GM18519 (cell line): ENCODE measurements around the gene SCN9A.
"Not testable (repeated sequence)": the region's sequence is repeated elsewhere in the genome, so short reads cannot be mapped to it uniquely, and the experiment has no call there.

Experiments
- ATAC-seq: cut with Tn5 transposase; IDR thresholded peaks from one replicate; pipeline ENCODE4 v1.9.1; 2021; ENCODE audit warnings: mild to moderate bottlenecking, moderate library complexity; ENCODE audit not compliant: unreplicated experiment, low FRiP score

SCN9A gene

GRCh38 chr2:166375736-166376487, at the start of gene SCN9A:
TSS of gene SCN9A (minus strand) at chr2:166375944. CDS start at chr2:166311756, 64,188 bp downstream.
- ATAC-seq: no peak

DNA sequence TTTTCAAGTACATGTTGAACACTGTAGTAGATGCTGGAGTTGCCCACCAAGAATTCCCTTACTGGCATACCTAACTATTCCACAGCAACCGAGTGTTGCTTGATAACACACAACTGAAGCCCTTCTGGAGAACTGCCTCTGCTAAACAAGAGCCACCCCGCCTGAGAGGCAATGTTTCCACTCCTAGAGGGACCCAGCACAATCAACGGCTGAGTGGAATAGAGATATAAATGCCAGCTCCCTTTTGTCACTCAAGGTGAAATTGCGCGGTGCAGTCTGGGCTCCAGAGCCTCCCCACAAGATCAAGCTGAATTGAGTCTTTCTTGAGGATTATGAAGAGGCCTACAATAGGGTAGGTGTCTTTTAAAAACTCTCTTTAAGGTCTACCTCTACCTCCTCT, 49.1 kb upstream of the SCN9A start:
- no peak for ATAC-seq

DNA sequence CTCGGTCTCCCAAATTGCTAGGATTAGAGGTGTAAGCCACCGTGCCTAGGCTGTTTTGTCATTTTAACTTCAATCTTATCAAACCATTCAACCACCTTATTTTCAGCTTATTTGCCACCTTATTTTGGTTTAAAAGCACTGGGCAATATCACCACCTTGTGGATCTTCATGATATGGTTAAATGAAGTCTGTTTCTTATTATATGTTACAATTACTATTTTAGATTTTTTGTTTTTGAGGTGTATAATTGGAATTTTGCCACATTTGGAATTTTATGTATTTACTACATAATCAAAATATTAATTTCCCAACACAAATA, 43.8 kb upstream of the SCN9A start:
- no peak for ATAC-seq

DNA sequence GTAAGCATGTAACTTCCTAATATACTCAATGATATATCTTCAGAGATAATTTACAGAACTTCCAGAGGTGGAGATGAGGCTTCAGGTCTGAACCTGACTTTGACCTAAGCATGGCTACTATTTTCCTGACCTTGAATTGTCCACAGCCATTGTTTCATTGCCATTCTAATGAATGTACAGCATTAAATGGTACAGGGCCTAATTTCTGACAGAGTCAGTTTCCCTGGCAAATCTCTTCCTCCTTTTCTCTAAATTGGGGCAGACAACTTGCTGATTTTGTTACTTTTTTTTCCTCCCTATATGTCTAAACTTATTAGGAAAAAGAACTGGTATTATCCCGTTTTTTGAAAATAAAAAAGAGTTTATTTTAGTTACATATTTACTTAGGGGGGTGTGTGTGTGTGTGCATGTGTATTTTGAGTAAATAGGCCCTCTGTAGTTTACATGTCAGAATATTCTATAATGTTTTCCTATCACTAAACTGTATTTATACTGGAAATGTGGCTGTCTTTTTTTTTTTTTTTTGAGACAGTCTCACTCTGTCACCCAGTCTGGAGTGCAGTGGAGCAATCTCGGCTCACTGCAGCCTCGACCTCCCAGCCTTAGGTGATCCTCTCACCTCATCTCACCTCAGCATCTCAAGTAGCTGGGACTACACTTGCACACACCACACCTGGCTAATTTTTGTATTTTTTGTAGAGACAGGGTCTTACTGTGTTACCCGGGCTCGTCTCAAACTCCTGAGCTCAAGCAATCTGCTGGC, 43.3 kb upstream of the SCN9A start:
- ATAC-seq: no peak

DNA sequence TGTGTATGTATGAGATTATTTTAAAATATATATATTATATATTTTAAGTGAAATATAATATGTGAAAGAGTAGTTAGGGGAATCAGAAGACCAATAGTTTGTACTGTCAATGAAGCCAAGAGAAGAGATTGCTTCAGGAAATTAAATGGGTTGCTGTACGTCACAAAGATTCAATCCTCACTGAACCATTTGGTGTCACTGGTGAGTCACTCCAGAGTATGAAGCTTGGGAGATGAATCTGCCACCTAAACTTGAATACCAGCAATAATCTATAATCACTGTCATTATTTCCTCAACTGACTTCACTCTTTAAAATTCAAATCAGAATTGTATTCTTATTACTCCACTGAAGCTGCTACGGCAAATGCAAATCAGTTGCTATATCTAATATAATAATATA, 41.9 kb upstream of the SCN9A start:
- no peak for ATAC-seq

GRCh38 chr2:166413255-166413654, 37.5 kb upstream of the SCN9A start:
- no peak for ATAC-seq

GRCh38 chr2:166411473-166412230, 35.9 kb upstream of the SCN9A start:
- ATAC-seq: no peak

- no peak for ATAC-seq
Measured at GRCh38 chr2:166410828-166411472, 35.2 kb upstream of the SCN9A start.

DNA sequence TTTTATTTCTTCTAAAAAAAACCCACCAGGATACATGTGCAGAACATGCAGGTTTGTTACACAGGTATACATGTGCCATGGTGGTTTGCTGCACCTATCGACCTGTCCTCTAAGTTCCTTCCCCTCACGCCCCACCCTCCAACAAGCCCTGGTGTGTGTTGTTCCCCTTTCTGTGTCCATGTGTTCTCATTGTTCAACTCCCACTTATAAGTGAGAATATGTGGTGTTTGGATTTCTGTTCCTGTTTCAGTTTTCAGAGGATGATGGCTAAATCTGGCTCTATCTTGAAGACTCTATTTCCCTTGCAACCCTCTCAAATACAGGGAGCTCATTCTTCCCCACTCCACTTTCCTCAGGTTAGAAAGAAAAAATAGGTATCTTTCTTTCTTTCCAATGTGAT, 32.0 kb upstream of the SCN9A start:
- ATAC-seq: not testable (repeated sequence)

DNA sequence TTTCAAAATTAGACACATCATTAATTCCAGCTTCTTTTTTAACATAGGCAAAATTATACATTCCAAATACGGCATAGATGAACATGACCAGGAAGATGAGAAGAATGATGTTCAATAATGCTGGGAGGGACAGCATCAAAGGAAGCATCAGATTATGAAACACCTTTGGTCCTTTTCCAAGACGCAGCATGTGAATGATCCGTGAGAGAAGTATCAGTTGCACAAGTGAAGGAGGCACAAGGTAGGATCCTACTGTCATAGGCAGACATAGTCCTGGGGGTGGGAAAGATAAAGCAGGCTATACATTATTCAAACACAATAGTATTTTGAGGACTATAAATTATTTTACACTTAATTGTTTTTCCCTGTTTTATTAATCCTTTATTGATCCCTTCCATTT, 30.6 kb upstream of the SCN9A start:
- no peak for ATAC-seq

DNA sequence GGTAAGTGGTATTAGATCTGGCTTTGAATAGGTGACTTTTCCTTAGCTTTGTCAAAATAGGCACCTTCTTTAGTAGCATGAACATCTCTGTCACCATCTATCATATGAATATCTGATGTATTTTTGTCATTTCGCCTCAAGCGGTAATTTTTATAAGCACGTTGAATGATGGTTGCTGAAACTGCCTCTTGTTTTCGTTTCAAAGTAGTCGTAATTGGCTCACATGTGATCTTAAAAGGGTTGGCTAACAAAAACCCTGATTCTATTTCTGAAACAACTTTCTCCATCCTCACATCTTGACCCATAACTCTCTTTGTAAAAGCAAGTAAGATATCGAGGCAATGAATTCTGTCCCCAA, 29.8 kb upstream of the SCN9A start:
- ATAC-seq: no peak

DNA sequence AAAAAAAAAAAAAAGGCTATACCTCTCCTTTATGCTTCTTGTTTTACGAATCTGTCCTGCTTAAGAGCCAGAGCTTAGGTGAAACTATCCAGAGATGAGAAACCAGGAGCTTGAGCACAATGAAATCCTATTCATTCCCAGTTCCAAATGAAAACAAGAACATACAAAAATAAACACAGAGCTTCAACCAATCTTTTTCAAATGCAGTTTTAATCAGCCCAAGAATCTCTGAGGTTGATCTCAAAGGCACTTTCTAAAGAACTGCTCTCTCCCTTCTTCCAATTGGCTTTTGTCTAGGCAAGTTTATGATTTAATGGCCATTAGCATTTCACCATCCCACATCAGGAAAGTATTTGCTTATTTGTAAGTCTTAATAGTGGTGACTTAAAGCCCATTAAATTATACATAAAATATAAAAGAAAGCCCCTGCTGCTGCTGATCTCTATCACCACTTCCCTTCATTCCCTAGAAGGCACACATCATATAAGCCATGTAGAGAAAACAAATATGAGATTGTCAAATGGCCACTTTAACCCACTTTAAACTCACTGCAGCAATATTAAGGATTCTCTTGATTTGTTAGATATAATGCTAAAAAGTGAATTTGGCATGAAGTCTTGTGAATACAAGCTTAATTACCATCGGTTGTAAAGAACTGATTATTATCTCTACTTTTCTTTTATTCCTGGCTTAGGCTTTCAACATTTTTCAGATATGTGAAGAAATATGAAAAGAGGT, 29.3 kb upstream of the SCN9A start:
- ATAC-seq: no peak

DNA sequence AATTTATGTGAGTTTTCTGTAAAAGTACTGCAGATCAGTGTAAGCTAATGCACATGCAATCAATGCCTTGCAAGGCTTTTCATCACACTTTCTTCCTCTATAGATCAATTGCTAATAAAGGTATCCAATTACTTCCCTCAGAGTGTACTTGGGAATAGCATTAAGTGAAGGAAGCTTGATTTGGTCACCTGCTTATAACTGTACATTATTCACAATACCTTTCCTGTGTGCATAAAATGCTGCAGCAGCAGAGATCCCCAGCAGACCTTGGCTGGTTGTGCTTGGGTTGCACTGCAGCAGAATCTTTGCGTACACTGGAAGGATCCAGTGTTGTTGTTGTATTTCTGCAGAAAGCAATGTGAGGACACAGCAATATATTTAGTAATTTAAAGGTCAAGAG, 18.5 kb upstream of the SCN9A start:
- ATAC-seq: no peak

GRCh38 chr2:166393008-166393407, 17.3 kb upstream of the SCN9A start:
- ATAC-seq: no peak

DNA sequence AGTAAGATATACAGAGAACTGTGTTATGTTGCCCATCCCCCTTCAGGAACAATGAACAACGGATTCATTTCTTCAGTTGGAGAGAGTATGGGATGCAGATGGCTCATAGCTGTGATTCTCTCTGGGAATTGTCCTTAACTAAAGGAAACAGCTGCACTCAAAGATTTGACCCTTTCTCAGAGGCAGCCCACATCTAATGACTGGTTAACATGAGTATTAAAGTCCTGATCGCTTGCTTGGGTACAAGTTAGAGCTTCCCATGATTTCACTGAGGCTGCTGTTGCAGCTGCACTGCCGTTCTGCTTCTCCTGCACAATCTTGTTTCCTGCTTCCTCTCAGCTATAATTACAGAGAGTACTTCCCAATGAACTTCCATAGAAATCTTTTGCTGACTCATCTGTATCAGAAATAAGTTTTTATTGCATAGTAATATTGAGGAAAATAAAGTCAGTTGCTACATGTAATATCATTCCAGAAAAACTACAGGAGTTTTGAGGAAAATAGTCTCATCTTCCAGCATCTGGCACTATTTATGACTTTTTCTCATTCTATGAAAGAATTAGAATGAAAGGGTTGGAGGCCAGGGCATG, 12.8 kb upstream of the SCN9A start:
- ATAC-seq: no peak

DNA sequence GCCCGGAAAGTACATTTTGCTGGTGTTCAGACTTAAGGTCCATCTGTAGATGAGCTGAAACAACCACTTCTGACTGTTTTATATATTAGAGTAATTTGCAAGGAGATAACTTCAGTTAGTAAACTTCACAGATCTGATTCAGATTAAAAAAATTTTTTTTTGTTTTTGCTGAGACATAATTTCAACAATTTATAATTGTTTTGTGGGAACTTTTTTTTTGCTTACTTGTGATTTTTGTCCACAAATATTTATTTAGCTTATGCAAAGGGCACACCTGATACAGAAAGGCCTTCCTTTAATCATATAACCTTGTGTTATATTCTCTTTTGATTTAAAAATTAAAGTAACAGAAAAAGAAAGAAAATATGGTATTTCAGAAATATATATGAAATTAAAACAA, 9.6 kb upstream of the SCN9A start:
- ATAC-seq: no peak

DNA sequence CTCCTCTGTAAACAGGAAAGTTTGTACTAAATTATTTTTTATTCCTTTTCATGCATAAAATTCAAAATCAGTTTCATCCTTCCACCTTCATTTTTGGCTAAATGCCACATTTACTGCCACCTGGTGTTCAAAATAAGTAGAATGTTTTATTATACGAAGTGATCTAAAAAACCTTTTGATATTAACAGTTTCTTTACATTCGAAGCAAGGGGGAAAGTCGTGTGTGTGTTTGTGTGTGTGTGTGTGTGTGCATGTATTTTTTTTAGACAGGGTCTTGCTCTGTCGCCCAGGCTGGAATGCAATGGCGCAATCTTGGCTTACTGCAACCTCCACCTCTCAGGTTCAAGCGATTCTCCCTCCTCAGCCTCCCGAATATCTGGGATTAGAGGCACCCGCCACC, 9.0 kb upstream of the SCN9A start:
- no peak for ATAC-seq

DNA sequence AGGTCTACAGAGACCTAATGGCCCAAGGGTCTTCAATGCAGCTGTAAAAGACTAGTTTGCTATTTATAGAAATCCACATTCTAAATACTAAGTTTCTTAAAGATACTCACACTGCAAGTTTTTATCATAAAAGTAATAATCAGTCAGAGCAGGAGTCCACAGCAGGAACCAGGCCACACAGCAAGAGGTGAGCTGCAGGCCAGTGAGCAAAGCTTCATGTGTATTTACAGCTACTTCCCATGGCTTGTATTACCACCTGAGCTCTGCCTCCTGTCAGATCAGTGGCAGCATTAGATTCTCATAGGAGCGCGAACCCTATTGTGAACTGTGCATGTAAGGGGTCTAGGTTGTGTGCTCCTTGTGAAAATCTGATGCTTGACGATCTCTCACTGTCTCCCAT, 6.7 kb upstream of the SCN9A start:
- ATAC-seq: no peak

- no peak for ATAC-seq
Measured at GRCh38 chr2:166380615-166381014, 4.9 kb upstream of the SCN9A start.

DNA sequence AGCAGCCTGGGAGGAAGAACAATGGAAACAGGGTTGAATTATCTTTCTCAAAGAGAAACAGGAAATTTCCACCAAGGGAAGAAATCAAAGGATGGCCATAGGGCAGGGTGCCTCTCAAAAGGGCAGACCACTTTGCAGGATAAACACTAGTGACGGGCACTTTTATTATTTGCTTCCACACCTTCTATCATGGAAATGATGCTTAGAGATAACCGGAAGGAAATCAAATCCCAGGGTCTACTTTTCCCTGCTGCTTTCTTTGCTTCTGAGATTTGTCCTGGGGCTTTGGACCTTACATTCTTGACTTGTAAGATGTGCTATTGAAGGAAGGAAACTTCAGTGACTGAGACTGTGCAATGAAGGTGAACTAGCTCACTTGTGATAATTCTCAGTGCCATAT, 1.1 kb upstream of the SCN9A start:
- ATAC-seq: no peak
